Tibial artery (tissue), 4 donors: Measurements from ENCODE around the gene SP2.

ENCODE experiments used
- DNase-seq, 2 donors: peaks; one replicate each; pipeline ENCODE4 v3.0.0-alpha.2; 2019
- H3K27ac ChIP-seq, 2 donors: fragments of 200-600 bp; sonication (generic) in 1 of 2; 1 replicate in 1 of 2; 2 replicates in 1 of 2; pipeline ENCODE4 v1.5.1; 2018 to 2019; ENCODE audit warnings: mild to moderate bottlenecking in 1 of 2
- H3K27me3 ChIP-seq, 2 donors: fragments of 200-600 bp; sonication (generic) in 1 of 2; one replicate each; pipeline versions ENCODE4 v1.5.1 to v1.6.0; 2016 to 2019
- H3K36me3 ChIP-seq, 3 donors: fragments of 200-600 bp; sonication (generic) in 2 of 3; one replicate each; pipeline ENCODE4 v1.5.1; 2016 to 2019; ENCODE audit warnings: mild to moderate bottlenecking in 2 of 3
- H3K4me1 ChIP-seq, 4 donors: fragments of 200-600 bp; sonication (generic) in 2 of 4; 1 replicate in 3 of 4; 2 replicates in 1 of 4; pipeline ENCODE4 v1.5.1; 2016 to 2019
- H3K4me3 ChIP-seq, 2 donors: fragments of 200-600 bp; sonication (generic) in 1 of 2; 1 replicate in 1 of 2; 2 replicates in 1 of 2; pipeline ENCODE4 v1.5.1; 2018 to 2019; ENCODE audit warnings: mild to moderate bottlenecking in 2 of 2
- H3K9me3 ChIP-seq, 3 donors: fragments of 200-600 bp; sonication (generic) in 1 of 3; one replicate each; pipeline ENCODE4 v1.5.1; 2016 to 2019
- intact Hi-C: fragments of 100-400 bp; cut with DNase I; formaldehyde crosslinking; loops from one replicate; pipeline ENCODE4 v1.15.0; 2023; ENCODE audit warnings: low total_unique reads
- TF ChIP-seq, protein P1 (sequence below), 2 experiments: fragments of 200-600 bp in 1 of 2; fragments of 450-650 bp in 1 of 2; IDR thresholded peaks; one replicate each; pipeline ENCODE4 v1.5.1; 2017 to 2019; ENCODE audit warnings: antibody characterized with exemption in 2 of 2, mild to moderate bottlenecking in 1 of 2, moderate library complexity in 1 of 2

Gene SP2

DNA sequence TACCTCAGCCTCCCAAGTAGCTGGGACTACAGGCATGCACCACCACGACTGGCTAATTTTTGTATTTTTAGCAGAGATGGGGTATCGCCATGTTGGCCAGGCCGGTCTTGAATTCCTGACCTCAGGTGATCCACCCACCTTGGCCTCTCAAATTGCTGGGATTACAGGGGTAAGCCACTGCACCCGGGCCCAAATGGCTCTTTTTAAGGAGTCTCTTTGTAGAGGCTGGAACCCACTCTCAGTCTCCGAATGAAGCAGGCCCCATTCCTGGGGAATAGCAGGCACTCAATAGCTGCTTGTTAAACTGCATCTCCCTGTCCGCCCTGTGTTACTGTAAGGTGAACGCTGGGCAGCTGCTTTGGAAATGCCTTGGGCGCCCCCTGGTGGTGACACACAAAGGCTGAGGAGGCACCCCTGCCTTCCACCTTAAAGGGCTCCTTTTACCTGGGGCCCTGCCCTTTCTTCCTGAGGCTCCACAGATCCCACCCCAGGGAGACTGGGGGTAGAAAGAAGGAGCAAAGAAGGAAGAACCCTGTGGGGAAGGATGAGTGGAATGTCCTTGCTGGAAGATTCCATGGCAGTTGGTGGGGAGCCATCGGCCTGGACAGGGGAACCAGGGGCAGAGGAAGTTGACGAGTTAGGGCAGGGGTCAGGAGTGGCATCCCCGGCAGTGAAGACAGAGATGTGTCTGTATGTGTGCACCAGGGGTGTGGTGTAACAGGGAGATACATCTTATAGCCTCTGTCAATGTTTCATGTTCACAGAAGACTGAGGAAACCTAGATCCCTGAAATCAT lies 6.1 kb upstream of the SP2 start:
- H3K27ac ChIP-seq = no peak overlapping the region
- H3K4me1 ChIP-seq = peaks cover 0 to 15% (median 7%) of the 10 kb centered on the region in 4 donors
- peak; percentile 84 to 89 for DNase-seq
- H3K27me3 ChIP-seq = no peaks in the 10 kb centered on the region
- H3K4me3 ChIP-seq = no peak overlapping the region
- H3K36me3 ChIP-seq = no peaks in the 10 kb centered on the region
- no peaks in the 10 kb centered on the region for H3K9me3 ChIP-seq
- TF ChIP-seq, protein P1, sequence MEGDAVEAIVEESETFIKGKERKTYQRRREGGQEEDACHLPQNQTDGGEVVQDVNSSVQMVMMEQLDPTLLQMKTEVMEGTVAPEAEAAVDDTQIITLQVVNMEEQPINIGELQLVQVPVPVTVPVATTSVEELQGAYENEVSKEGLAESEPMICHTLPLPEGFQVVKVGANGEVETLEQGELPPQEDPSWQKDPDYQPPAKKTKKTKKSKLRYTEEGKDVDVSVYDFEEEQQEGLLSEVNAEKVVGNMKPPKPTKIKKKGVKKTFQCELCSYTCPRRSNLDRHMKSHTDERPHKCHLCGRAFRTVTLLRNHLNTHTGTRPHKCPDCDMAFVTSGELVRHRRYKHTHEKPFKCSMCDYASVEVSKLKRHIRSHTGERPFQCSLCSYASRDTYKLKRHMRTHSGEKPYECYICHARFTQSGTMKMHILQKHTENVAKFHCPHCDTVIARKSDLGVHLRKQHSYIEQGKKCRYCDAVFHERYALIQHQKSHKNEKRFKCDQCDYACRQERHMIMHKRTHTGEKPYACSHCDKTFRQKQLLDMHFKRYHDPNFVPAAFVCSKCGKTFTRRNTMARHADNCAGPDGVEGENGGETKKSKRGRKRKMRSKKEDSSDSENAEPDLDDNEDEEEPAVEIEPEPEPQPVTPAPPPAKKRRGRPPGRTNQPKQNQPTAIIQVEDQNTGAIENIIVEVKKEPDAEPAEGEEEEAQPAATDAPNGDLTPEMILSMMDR (IDR thresholded peaks at IDR 0.05) = peak; percentile 93 to 95
- intact Hi-C loops = loop anchor here (2.0 to 10.0 kb wide), 2 partner anchors 49 to 75 kb away; partner anchors contain the start of gene SCRN2

DNA sequence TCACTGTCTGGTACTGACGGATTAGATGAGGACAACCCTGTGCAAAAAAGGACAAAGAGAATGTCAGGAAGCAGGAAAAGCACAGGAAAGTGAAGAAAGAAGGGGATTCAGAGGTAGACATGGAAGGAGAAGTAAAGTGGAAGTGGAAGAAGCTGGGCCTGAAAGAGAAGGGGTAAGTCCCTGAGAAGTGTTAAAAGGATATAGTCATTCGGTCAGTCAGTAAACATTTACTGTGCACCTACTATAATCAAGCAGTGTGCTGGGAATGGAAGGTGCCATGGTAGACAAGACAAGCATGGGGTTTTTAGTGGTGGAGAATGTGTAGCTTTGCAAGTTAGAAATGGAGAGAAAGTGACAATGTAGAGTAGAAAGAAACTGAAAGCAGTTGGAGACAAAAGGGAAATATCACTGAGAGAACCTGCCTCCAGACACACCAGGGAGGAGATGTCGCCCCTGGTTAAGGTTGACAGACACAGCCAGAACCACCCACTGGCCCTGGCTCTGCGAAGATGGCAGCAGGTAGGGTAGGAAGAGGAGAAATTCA lies 4.4 kb upstream of the SP2 start:
- TF ChIP-seq, protein P1 (IDR thresholded peaks at IDR 0.05) = no peak
- no peak for DNase-seq
- H3K27me3 ChIP-seq = no peaks in the 10 kb centered on the region
- H3K36me3 ChIP-seq = no peaks in the 10 kb centered on the region
- H3K27ac ChIP-seq = no peak overlapping the region
- H3K4me1 ChIP-seq = peaks cover 0 to 15% (median 7%) of the 10 kb centered on the region in 4 donors
- intact Hi-C loops = loop anchor here (2.0 kb wide), 1 partner anchor 51 kb away; the partner anchor contains the start of gene SCRN2
- H3K9me3 ChIP-seq = no peaks in the 10 kb centered on the region
- H3K4me3 ChIP-seq = no peak overlapping the region

GRCh38 chr17:47894498-47895346 lies 1.3 kb upstream of the SP2 start:
- intact Hi-C loops = loop anchor here (5.0 kb wide), 1 partner anchor 48 kb away; the partner anchor contains the start of gene PNPO

GRCh38 chr17:47895347-47895855 lies 635 bp upstream of the SP2 start:
- Histone ChIP-seq H3K27me3 (no peaks in the 10 kb centered on the region), H3K9me3 (no peaks in the 10 kb centered on the region), H3K27ac (peak overlapping the region; percentile 94 to 100), H3K4me3 (peak overlapping the region; percentile 67 to 77), H3K4me1 (peaks cover 0 to 46% (median 38%) of the 10 kb centered on the region in 4 donors), H3K36me3 (no peaks in the 10 kb centered on the region)
- intact Hi-C loops = loop anchor here (5.0 kb wide), 1 partner anchor 47 kb away; the partner anchor contains the start of gene PNPO
- DNase-seq = peak in 1 of 2 donors; percentile 40
- TF ChIP-seq, protein P1 (IDR thresholded peaks at IDR 0.05) = no peak

More at GRCh38 chr17:47894498-47895346, 1.3 kb upstream of the SP2 start:
- no peak for DNase-seq
- Histone ChIP-seq H3K27me3 (no peaks in the 10 kb centered on the region), H3K27ac (peak overlapping the region; percentile 94 to 100), H3K36me3 (no peaks in the 10 kb centered on the region), H3K4me3 (peak overlapping the region; percentile 67 to 77), H3K9me3 (no peaks in the 10 kb centered on the region), H3K4me1 (peaks cover 0 to 43% (median 31%) of the 10 kb centered on the region in 4 donors)
- TF ChIP-seq, protein P1 (IDR thresholded peaks at IDR 0.05) = no peak
